ENCODE data around the gene TMSB15A. TPM values are rescaled to one million over a fixed set of nuclear protein-coding genes. Genes with fewer than 3 reads are reported as not detected.

The TMSB15A gene
- total and polyA plus RNA-seq, 2 of the 8 experiments (the other 6 are each of a cell fraction or from before 2014, with no cell fraction given), result 87.6 to 189 TPM

GRCh38 chrX:102514536-102514935, 2.0 kb downstream of the TMSB15A start:
- no peak overlapping the region for H4K91ac ChIP-seq (replicated peaks; ENCODE audit: insufficient read length, low read length)
- H3K9ac ChIP-seq (replicated peaks in 1 of 4; ENCODE audit: extremely low read depth in 1 of 4, low read depth in 3 of 4, low read length in 3 of 4), result no peak overlapping the region
- 75% methylated on average over 1 of the region's 1 CpG; no CpG with 5 or more reads in 1 of the 2 experiments for WGBS, 2 experiments (ENCODE audit: extremely low coverage in 1 of 2, insufficient coverage in 1 of 2, insufficient read length in 1 of 2, insufficient replicate concordance in 2 of 2, low coverage in 1 of 2, low lambda C conversion rate in 2 of 2, missing lambda C conversion rate in 1 of 2)
- FAIRE-seq (peak; percentile 28), DNase-seq (ENCODE audit: low read depth in 1 of 2, low spot score in 2 of 2) (no peak)
- H2AK5ac ChIP-seq (ENCODE audit: low read depth, low read length), result no peak overlapping the region
- H4K8ac ChIP-seq (ENCODE audit: extremely low read depth, insufficient read depth, low read length), result no peak overlapping the region
- H3K4me1 ChIP-seq (replicated peaks in 1 of 4; ENCODE audit: control insufficient read depth in 3 of 4, insufficient read depth in 4 of 4, low read length in 3 of 4), result no peaks in the 10 kb centered on the region
- no peak overlapping the region for H2BK120ac ChIP-seq (replicated peaks; ENCODE audit: low read depth, low read length)
- no peak overlapping the region for H3K23ac ChIP-seq (ENCODE audit: insufficient read length)
- no peaks in the 10 kb centered on the region for H3K9me3 ChIP-seq (ENCODE audit: insufficient read depth in 2 of 2, low read depth in 1 of 2, low read length in 1 of 2)
- ChIA-PET POLR2A (ENCODE audit: partially characterized antibody) (no interaction called here), CTCF (ENCODE audit: partially characterized antibody) (no interaction called here)
- no peaks in the 10 kb centered on the region; the same call in 1 of the 2 replicates for H3K23me2 ChIP-seq (ENCODE audit: low read depth, low read length)
- H4K20me1 ChIP-seq (replicated peaks in 1 of 2; ENCODE audit: control insufficient read depth in 1 of 2, insufficient read depth in 2 of 2, low read length in 2 of 2), result no peaks in the 10 kb centered on the region
- H4K5ac ChIP-seq (ENCODE audit: insufficient read length, low read depth, low read length), result no peak overlapping the region
- no peak overlapping the region for H3K14ac ChIP-seq (ENCODE audit: insufficient read length)
- H3K4me2 ChIP-seq (ENCODE audit: insufficient read depth in 1 of 2, low read depth in 2 of 2, low read length in 2 of 2), result no peak overlapping the region
- no peaks in the 10 kb centered on the region for H3K27me3 ChIP-seq (replicated peaks in 1 of 4; ENCODE audit: control insufficient read depth in 3 of 4, extremely low read depth in 1 of 4, insufficient read depth in 3 of 4, low read length in 3 of 4)
- H2BK15ac ChIP-seq (ENCODE audit: low read length), result no peak overlapping the region
- H3K27ac ChIP-seq (ENCODE audit: low read depth, low read length), result no peak overlapping the region
- no peak overlapping the region for H3K18ac ChIP-seq (ENCODE audit: extremely low read depth, low read length)
- H3K79me2 ChIP-seq (ENCODE audit: control insufficient read depth in 1 of 2, insufficient read depth in 2 of 2, low read length in 2 of 2), result no peaks in the 10 kb centered on the region; a peak in 1 of 4 replicates
- no peak overlapping the region for H2BK20ac ChIP-seq (ENCODE audit: low read length)
- no peak overlapping the region for H2AFZ ChIP-seq (ENCODE audit: low read length)
- no peak overlapping the region for H2BK5ac ChIP-seq (ENCODE audit: low read depth, low read length)
- H3K4me3 ChIP-seq (ENCODE audit: extremely low read depth in 1 of 4, insufficient read depth in 2 of 4, low read depth in 3 of 4, low read length in 4 of 4), result no peak overlapping the region
- peaks cover 0 to 12% (median 0%) of the 10 kb centered on the region in 4 experiments; a peak in 3 of 8 replicates for H3K36me3 ChIP-seq (ENCODE audit: control insufficient read depth in 2 of 4, insufficient read depth in 4 of 4, low read length in 3 of 4)
- H3K56ac ChIP-seq (replicated peaks; ENCODE audit: insufficient read length, low read depth, low read length), result no peak overlapping the region
- no peak overlapping the region for H3K4ac ChIP-seq (replicated peaks; ENCODE audit: insufficient read length, low read depth, low read length)
- no peak overlapping the region for H2BK12ac ChIP-seq (ENCODE audit: low read depth, low read length)
- H3K79me1 ChIP-seq (ENCODE audit: low read depth, low read length), result no peaks in the 10 kb centered on the region
- TF ChIP-seq ATF3 (IDR thresholded peaks at IDR 0.05; ENCODE audit: insufficient read depth, low read depth, low read length), result no peak
- no peak for TF ChIP-seq GTF2F1 (IDR thresholded peaks at IDR 0.05; ENCODE audit: borderline replicate concordance, low read depth, low read length)
- no peak for TF ChIP-seq RBBP5 (IDR thresholded peaks at IDR 0.05; ENCODE audit: borderline replicate concordance, low read depth, low read length)
- TF ChIP-seq SP4 (IDR thresholded peaks at IDR 0.05; ENCODE audit: low read length), result no peak
- no peak for TF ChIP-seq JUND (IDR thresholded peaks at IDR 0.05; ENCODE audit: low read length)
- TF ChIP-seq ATF2 (IDR thresholded peaks at IDR 0.05; ENCODE audit: low read length), result no peak
- no peak for TF ChIP-seq FOSL1 (IDR thresholded peaks at IDR 0.05; ENCODE audit: insufficient read depth, low read depth, low read length)
- no peak for TF ChIP-seq CREB1 (IDR thresholded peaks at IDR 0.05)
- no peak for TF ChIP-seq BCL11A (IDR thresholded peaks at IDR 0.05; ENCODE audit: low read depth in 2 of 2, low read length in 2 of 2)
- TF ChIP-seq CBX8 (IDR thresholded peaks at IDR 0.05; ENCODE audit: borderline replicate concordance, low read depth, low read length), result no peak
- TF ChIP-seq ZNF274 (IDR thresholded peaks at IDR 0.05; ENCODE audit: borderline replicate concordance, extremely low read depth, low read length), result no peak
- TF ChIP-seq GABPA (IDR thresholded peaks at IDR 0.05; ENCODE audit: borderline replicate concordance, insufficient read depth, low read length), result no peak
- TF ChIP-seq JUN (IDR thresholded peaks at IDR 0.05; ENCODE audit: low read depth, low read length), result no peak

All from H1 (cell line).